GM10266 (cell line): ENCODE measurements around the gene ACTL6B.

Experiments used
- DNase-seq: peaks from one replicate; pipeline ENCODE4 v3.0.0; 2012; ENCODE audit errors: extremely low spot score
- CTCF ChIP-seq: IDR thresholded peaks from 2 replicates; pipeline ENCODE4 v1.5.1; 2012; ENCODE audit warnings: mild to moderate bottlenecking, low read depth; ENCODE audit not compliant: control insufficient read depth, insufficient read depth; ENCODE audit errors: missing control alignments

Gene ACTL6B

GRCh38 chr7:100678291-100678984, 22.2 kb upstream of the ACTL6B start:
- no peak for TF ChIP-seq CTCF
- no peak for DNase-seq

- TF ChIP-seq CTCF: no peak
- no peak for DNase-seq
These were observed 21.3 kb upstream of the ACTL6B start for GRCh38 chr7:100677308-100678267.

- no peak for DNase-seq
- no peak for TF ChIP-seq CTCF
These were observed 20.5 kb upstream of the ACTL6B start for GRCh38 chr7:100676501-100677306.

- DNase-seq: peak; percentile 90
- no peak for TF ChIP-seq CTCF
These were observed 19.5 kb upstream of the ACTL6B start for GRCh38 chr7:100675581-100676350.

GRCh38 chr7:100675105-100675451, 18.8 kb upstream of the ACTL6B start:
- no peak for TF ChIP-seq CTCF
- no peak for DNase-seq

- peak; percentile 38 for DNase-seq
- no peak for TF ChIP-seq CTCF
These were observed 18.3 kb upstream of the ACTL6B start for GRCh38 chr7:100674411-100675104.
